Stomach (tissue), 9 donors: ENCODE data around the gene TNPO3. TPM values are rescaled to one million over a fixed set of nuclear protein-coding genes. Genes with fewer than 3 reads are reported as not detected.

Experiments
- DNase-seq, 2 donors: peaks; one replicate each; pipeline versions ENCODE4 v3.0.0 to v3.0.0-alpha.2; 2013 to 2019
- H3K27ac ChIP-seq, 5 donors: fragments of 200-600 bp in 4 of 5; sonication (generic) in 4 of 5; one replicate each; pipeline ENCODE4 v1.5.1; 2013 to 2019; ENCODE audit warnings: mild to moderate bottlenecking in 1 of 5, moderate library complexity in 1 of 5
- H3K27me3 ChIP-seq, 3 donors: fragments of 200-600 bp; sonication (generic); one replicate each; pipeline ENCODE4 v1.5.1; 2017 to 2019; ENCODE audit warnings: mixed run types in 1 of 3
- H3K36me3 ChIP-seq, 4 donors: fragments of 200-600 bp; sonication (generic); 1 replicate in 3 of 4; 2 replicates in 1 of 4; pipeline ENCODE4 v1.5.1; 2016 to 2019
- H3K4me1 ChIP-seq, 4 donors: fragments of 200-600 bp; sonication (generic); one replicate each; pipeline ENCODE4 v1.5.1; 2016 to 2019
- H3K4me3 ChIP-seq, 4 donors: fragments of 200-600 bp; sonication (generic) in 3 of 4; one replicate each; pipeline ENCODE4 v1.5.1; 2016 to 2019; ENCODE audit warnings: mild to moderate bottlenecking in 1 of 4
- H3K9me3 ChIP-seq, 4 donors: fragments of 200-600 bp; sonication (generic); one replicate each; pipeline ENCODE4 v1.5.1; 2016 to 2019
- CTCF ChIP-seq, 7 experiments: fragments of 450-650 bp in 4 of 7; fragments of 200-600 bp in 3 of 7; sonication (generic) in 3 of 7; IDR thresholded peaks; one replicate each; pipeline ENCODE4 v1.5.1; 2016 to 2019; ENCODE audit warnings: antibody characterized with exemption in 7 of 7, control low read depth in 2 of 7, mild to moderate bottlenecking in 1 of 7
- EP300 ChIP-seq: sonication (generic); formaldehyde crosslinking; IDR thresholded peaks from one replicate; pipeline ENCODE4 v1.6.1; 2017; ENCODE audit warnings: antibody characterized with exemption
- POLR2A ChIP-seq, 4 donors: fragments of 450-650 bp; IDR thresholded peaks; one replicate each; pipeline ENCODE4 v1.6.1; 2016; ENCODE audit warnings: antibody characterized with exemption in 4 of 4, control low read depth in 2 of 4, mild to moderate bottlenecking in 1 of 4, moderate library complexity in 1 of 4
- POLR2AphosphoS5 ChIP-seq, 3 donors: sonication (generic); formaldehyde crosslinking; IDR thresholded peaks; one replicate each; pipeline ENCODE4 v1.6.1; 2016; ENCODE audit warnings: antibody characterized with exemption in 3 of 3
- WGBS, 5 donors: extraction: QIAGEN DNeasy Blood & Tissue Kit in 3 of 5; methylation state at CpG; one replicate each; pipeline versions ENCODE4 v1.1.5 to v1.1.7; 2013 to 2018; 5-methylcytosine and 5-hydroxymethylcytosine counted together
- intact Hi-C: fragments of 100-400 bp; cut with DNase I; formaldehyde crosslinking; loops from one replicate; pipeline ENCODE4 v1.15.1; 2023; ENCODE audit warnings: low total_unique reads
- polyA plus RNA-seq, 3 donors: library from polyadenylated mRNA; stranded (reverse); fragments of 200-250 nt; gene quantifications; one replicate each; pipeline ENCODE4 v1.2.3, GENCODE V29; 2013
- total RNA-seq, 5 donors: library from RNA; depleted of rRNA; stranded (reverse); fragments of >200 nt; gene quantifications; one replicate each; pipeline versions ENCODE4 v1.1.0 to v1.2.3, GENCODE V29; 2014 to 2016
- donor health status: healthy with polysubstance abuse.
- donor health status: Bipolar disorder and iron deficiency.
- donor health status: healthy.

TNPO3 gene
- total and polyA plus RNA-seq, 8 donors = 10.7 to 63.8 (median 19.6) TPM

DNA sequence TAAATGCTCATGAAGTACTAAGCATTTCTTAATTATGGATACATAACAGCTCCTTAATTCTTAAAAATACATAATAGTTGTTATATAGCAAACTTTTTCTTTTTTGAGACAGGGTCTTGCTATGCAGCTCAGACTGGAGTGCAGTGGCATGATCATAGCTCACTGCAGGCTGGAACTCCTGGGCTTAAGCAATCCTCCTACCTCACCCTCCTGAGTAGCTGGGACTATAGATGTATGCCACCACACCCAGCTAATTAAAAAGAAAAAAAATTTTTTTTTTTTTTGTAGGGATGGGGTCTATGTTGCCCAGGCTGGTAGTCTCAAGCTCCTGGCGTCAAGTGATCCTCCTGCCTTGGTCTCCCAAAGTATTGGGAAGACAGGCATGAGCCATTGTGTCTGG, 86.3 kb downstream of the TNPO3 start:
- 91 to 100% (median 95%) methylated on average over 1 of the region's 1 CpG for WGBS, 5 donors
- no peak overlapping the region for H3K27ac ChIP-seq
- intact Hi-C loops = no loop called here
- H3K27me3 ChIP-seq = no peaks in the 10 kb centered on the region
- no peaks in the 10 kb centered on the region for H3K4me1 ChIP-seq
- TF ChIP-seq CTCF (IDR thresholded peaks at IDR 0.05) (no peak), POLR2AphosphoS5 (IDR thresholded peaks at IDR 0.05) (no peak), POLR2A (IDR thresholded peaks at IDR 0.05) (no peak), EP300 (no peak)
- DNase-seq = no peak
- no peaks in the 10 kb centered on the region for H3K9me3 ChIP-seq
- H3K36me3 ChIP-seq = peaks cover 55 to 98% (median 97%) of the 10 kb centered on the region in 4 donors
- no peak overlapping the region for H3K4me3 ChIP-seq

DNA sequence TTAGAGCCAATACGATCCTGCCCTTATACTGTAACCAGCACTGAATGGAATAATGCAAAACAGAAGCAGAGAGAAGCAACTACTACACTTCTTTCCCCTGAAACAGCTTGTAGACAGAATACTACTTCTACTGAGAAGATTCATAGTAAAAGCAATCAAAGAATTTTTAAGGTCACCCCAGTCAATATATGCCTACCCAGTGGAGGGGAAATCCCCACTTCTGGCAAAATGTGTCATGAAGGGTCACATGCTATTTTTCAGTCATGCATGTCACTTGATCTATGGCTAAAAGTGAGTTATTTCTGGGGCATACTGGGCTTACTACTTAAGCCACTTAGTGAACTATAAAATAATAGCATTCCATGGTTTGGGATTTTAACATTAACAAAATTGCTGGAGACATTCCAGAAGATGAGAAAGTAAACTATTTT, 91.6 kb downstream of the TNPO3 start:
- DNase-seq = no peak
- WGBS, 5 donors = 65 to 88% (median 80%) methylated on average over 1 of the region's 1 CpG
- TF ChIP-seq POLR2AphosphoS5 (IDR thresholded peaks at IDR 0.05) (no peak), POLR2A (IDR thresholded peaks at IDR 0.05) (no peak), CTCF (IDR thresholded peaks at IDR 0.05) (no peak), EP300 (no peak)
- intact Hi-C loops = no loop called here
- H3K4me3 ChIP-seq = no peak overlapping the region
- no peaks in the 10 kb centered on the region for H3K27me3 ChIP-seq
- no peaks in the 10 kb centered on the region for H3K9me3 ChIP-seq
- peaks cover 38 to 97% (median 93%) of the 10 kb centered on the region in 4 donors for H3K36me3 ChIP-seq
- no peak overlapping the region for H3K27ac ChIP-seq
- no peaks in the 10 kb centered on the region for H3K4me1 ChIP-seq

- no peak for TF ChIP-seq POLR2A (IDR thresholded peaks at IDR 0.05)
- no peak for TF ChIP-seq EP300
- TF ChIP-seq CTCF (IDR thresholded peaks at IDR 0.05) = no peak
- TF ChIP-seq POLR2AphosphoS5 (IDR thresholded peaks at IDR 0.05) = no peak
- no peak for DNase-seq
- Histone ChIP-seq H3K27ac (no peak overlapping the region), H3K4me3 (no peak overlapping the region), H3K27me3 (no peaks in the 10 kb centered on the region), H3K36me3 (peaks cover 38 to 95% (median 92%) of the 10 kb centered on the region in 4 donors), H3K4me1 (no peaks in the 10 kb centered on the region), H3K9me3 (no peaks in the 10 kb centered on the region)
- intact Hi-C loops = no loop called here
These were observed 92.0 kb downstream of the TNPO3 start for GRCh38 chr7:128962899-128963298.

GRCh38 chr7:128961030-128961659, 93.8 kb downstream of the TNPO3 start:
- Histone ChIP-seq H3K9me3 (no peaks in the 10 kb centered on the region), H3K27me3 (no peaks in the 10 kb centered on the region), H3K36me3 (peaks cover 46 to 95% (median 92%) of the 10 kb centered on the region in 4 donors), H3K27ac (no peak overlapping the region), H3K4me3 (no peak overlapping the region), H3K4me1 (no peaks in the 10 kb centered on the region)
- DNase-seq = no peak
- WGBS, 5 donors = 88 to 91% (median 88%) methylated on average over 8 of the region's 8 CpGs
- TF ChIP-seq POLR2AphosphoS5 (IDR thresholded peaks at IDR 0.05) (no peak), CTCF (IDR thresholded peaks at IDR 0.05) (no peak), EP300 (no peak), POLR2A (IDR thresholded peaks at IDR 0.05) (no peak)
- intact Hi-C loops = no loop called here
